Suppressor macrophage (primary cell): ENCODE results near the gene ALDH3A2.

Experiments used
- DNase-seq, 4 experiments: peaks; one replicate each; pipeline ENCODE4 v3.0.0-alpha.2; 2020 to 2022

ALDH3A2 gene

DNA sequence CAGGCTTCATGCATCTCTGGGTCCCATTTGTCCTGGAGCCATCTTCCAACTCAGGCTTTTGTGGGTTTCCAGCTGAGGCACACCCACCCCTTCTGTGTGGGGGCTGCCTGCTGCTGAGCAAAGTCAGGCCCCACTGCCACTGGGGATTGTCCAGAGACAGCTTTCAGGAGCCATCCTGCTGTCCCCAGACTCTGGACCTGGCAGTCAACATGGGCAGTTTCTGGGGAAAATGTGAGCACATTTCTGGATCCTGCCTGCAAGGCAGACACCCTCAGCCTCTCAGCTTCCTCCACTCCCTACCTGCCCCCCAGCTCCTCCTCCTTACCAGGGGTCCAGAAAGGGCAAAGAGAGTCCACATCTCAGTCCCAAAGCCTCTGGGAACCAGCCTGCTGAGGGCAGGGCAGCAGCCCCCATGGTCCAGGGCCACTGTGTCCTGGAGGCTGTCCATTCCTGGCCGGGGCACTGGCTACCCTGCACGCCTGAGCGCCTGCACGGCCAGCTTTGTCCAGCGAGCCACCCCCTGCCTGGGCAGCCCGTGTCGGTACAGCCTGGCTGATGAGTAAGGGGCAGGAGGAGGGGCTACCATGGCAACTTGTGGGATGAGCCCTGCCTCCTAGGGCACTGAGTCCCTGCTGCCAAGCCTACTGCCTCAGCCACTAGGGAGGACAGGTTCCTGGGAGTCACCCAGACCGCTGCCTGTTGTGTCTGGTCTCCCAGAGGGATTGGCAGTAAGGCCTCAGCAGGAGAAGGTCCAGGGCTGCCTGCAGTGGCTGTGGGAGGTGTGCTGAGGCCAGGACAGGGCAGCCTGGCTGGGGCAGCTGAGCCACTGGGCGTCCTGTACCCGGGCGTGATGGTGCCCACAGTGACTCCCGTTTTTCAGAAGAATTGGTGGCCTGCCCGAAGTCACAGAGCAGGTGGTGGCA lies 67.8 kb downstream of the ALDH3A2 start, which contains the start of gene SLC47A2:
Gene SLC47A2, minus strand, starts transcription at position 477 of the 923 bp plus-strand sequence. Its CDS starts 29 bp downstream, at position 448.
- no peak for DNase-seq

DNA sequence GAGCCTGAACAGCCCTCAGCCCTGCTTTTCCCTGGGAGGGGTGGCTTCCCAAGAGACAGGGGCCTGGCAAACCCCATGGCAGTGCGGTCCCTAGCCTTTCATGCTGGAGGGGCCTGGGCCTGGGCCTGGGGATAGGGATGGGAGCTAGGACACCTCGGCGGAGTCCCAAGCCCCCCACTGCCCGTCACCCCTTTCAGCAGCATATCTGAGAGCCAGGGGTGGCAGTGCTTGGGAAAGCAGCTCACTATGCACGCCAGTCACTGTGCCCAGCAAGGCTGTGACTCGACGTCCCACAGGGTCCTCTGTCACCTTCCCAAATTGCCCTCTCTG lies 68.4 kb downstream of the ALDH3A2 start:
- DNase-seq, result no peak

DNA sequence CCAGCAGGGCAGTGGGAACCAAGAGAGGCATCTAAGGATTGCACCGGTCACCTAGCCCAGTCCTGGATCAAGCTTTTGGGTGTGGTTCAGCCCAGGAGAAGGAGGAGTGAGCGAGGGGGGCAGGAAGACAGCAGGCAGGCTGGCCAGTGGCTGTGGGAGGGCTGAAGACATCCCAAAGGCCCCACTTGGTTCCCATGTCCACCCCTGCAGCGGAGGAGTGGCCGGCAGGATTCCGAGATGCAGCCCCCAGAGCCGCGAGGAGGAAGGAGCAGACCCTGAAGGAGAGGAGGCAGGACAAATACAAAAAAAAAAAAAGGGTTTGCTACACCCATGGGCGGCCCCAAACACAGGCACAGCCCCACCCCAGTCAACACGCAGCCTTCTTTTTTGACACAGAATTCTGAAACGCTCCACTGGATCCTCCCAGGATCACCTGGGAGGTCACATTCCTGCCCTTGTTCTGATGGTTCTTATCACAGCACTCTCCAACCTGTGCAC lies 68.9 kb downstream of the ALDH3A2 start:
- no peak for DNase-seq

DNA sequence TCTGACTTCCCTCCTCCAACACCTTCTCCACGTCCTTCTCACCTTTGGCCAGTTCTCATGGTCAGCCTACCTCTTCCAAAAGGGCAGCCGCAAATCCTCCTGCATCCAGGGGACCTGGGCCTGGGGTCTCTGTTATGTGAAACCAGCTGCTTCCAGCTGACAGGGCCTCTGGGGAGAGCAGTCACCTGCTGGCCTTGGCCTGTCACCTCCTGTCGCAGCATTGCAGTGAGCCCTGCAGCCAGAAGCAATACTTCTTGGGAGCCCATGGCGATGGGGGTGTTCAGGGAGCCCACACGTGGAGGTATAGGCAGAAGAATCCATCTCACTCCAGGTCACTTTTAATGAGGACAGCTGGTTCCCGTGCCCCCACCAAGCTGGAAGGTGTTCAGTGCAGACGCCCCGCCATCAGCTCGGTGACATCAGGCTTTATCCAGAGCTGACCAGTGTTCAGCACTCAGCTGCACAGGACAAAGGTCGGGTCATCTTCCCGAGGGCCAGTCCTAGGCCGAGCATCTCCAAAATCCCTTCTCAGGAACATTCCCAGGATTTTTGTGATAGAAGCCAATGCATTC lies 69.6 kb downstream of the ALDH3A2 start:
- DNase-seq, result no peak

DNA sequence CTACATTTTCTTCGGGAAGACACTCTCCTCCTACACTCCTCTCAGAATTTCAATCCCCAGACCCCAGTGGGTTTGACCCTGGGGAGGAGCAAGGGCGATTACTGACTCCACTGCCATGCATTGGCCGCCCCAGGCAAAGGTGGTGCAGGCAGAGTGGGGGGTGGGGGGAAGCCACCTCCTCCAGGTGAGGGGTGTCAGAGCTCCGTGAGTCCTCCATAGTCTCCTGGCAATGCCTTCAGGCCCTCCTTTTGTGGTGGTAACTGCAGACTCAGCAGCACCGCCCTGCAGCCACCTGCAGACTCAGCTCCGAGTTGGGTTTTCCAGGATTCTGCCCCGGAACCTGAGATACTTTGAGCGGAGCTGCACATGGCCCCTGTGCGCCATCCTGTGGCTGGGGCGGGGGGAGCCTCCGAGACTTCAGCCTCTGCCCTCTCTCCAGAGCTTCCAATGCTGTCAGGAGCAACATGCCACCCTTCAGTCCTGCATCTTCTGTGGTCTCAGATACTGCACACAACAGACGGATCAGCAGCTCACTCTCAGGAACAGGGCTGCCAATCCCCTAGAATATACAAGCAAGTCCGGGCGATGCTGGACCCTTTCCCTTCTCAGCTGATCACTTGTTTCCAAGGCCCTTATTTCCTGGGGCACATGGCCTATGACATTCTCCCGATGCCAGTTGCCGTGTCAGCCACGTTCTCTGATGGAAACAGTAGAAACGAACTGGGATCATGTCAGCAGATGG lies 70.2 kb downstream of the ALDH3A2 start:
- DNase-seq, result no peak

DNA sequence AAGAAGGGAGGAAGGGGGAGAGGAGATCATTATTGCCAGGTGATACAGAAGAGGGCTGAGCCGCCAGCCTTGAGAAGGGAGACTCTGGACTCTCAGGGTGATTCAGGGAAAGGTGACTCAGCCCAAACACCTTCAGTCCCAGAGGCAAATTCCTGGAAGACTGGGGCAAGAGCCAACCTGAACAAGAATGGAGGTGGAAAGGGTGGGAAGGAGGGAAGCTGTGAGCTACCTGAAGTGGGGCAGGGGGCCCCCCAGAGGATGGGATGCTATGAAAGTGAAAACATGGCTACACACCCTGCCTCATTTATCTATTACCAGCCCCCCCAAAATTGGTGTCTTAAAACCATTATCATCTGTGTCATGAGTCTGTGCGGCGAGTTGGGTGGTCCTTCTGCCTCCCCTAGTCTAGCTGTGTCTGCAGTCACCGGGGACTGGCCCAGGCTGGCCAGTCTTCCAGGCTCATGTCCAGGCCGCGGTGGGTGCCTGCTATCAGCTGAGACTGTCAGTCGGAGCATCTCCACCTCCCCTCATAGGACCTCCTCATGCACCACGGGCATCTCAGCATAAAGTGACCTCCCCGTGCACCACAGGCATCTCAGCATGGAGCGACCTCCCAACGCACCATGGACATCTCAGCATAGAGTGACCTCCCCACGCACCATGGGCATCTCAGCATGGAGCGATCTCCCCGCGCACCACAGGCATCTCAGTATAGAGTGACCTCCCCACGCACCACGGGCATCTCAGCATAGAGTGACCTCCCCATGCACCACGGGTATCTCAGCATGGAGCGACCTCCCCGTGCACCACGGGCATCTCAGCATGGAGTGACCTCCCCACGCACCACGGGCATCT lies 71.0 kb downstream of the ALDH3A2 start:
- DNase-seq, result no peak

DNA sequence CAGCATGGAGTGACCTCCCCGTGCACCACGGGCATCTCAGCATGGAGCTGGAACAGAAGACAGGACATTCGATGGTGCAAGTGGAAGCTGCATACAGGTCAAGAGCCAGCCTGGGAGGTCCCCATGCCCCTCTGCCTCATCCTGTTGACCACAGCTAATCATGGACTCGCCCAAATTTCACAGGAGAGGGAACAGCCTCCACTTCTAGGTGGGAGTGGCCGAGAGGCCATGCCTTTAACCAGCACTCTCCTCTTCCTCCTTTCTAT lies 71.6 kb downstream of the ALDH3A2 start:
- peak in 1 of 4 experiments; percentile 15 for DNase-seq

DNA sequence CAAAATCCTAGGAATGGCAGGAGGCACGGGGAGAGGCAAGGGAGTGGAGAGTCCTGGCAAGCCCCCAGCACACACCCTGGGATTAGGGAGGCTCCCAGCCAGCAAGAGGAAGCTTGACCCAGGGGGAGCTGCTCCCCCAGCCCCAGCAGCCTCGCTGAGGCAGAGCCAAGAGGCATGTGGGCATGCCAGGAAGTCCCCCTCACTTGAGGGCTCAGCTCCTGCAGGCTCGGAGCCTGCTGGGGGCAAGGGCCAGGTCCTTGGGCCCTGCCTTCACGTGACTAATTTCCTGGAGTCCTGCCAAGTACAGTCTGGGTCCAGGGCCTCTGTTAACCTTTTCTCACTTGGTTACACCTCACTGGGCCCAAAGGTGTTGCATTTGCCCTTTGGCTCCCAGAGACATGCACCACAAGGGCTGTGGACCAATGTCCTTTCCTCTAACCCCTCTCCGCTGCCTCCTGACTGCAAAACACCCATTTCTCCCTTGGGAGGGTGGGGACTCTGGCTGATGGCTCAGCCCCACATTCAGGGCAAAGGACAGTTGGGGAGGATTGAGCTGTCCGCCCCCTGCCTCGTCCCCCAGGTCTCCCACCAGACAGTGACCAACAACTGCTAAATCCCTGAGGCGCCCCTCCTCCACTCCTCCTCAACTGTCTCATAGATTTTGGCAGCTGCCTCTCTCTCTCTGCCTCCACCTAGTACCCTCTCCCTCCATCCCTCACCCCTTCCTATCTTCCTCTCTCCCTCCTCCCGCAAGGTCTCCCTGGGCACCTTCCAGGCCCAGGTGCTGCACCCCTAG lies 72.3 kb downstream of the ALDH3A2 start:
- peak in 1 of 4 experiments; percentile 11 for DNase-seq

DNA sequence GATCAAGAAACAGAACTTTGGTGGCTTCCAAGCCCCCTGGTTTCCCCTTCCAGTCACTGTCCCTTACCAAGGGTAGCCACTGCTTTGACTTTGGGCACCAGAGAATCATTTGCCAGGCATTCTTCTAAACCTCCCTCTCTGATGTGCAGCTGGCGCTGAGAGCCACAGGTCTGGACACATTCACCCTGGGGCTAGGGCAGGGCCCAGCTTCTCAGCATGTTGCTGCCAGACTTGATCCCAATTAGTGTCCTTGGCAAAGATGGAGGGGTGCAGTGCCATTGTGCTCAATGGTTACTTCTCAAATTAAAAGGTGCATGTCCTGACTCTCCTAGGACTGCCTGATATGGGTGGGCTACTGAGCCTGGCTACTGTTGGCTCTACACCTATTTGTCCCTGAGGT lies 75.4 kb downstream of the ALDH3A2 start:
- DNase-seq, result no peak

DNA sequence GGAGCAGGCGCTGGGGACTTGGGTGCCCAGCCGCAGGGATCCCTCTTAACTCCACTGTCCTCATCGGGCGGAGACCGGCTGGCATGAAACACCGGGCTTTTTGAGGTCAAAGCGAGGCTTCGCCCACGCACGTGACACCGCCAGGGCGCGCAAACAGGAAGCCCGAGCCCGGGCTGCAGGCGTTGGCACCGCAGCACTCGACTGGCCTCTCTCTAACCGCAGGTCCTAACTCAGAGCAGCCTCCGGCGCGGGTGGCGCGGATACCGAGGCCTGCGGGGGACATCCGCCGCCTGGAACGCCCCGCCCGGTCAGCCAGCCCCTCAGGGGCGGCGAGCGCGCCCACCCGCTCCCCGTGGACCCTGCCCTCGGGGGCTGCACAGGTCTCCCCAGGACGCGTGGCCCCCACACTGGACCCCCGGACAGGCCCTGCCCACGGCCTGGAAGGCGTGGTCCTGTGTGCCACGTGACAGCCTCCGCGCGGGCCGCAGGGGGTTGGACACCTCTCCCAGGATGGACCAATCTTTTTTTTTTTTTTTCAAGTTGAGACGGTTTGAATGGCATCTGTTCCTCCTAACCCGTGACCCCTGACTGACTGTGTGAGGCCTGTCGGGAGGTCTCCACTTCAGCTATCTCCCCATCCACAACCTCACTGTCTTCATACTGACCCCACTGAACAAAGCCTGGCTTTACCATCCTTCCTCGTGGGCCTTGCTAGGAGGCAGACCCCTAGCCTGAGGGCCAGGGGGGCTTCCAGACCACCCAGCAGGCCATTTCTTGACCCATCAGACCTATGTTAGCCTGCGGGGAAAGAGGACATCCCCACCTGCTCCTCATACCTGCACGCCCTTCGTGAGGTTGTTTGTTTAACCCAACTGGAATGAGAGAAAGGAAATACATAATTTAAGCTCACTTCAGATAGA lies 76.2 kb downstream of the ALDH3A2 start:
- DNase-seq, result peak; percentile 93 to 97 (median 97)

DNA sequence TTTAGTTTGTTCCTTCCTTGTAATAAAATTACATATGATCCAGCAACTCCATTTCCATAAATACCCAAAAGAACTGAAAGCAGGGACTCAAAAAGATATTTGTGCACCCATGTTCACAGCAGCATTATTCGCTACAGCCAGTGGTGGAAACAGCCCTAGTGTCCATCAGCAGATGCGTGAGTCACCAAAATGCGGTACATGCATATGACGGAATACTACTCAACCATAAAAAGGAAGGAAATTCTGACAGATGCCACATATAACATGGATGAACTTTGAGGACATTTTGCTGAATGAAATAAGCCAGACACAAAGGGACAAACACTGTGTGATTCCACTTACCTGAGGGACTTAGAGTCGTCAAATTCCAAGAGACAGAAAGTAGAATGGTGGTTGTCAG lies 76.9 kb downstream of the ALDH3A2 start:
- DNase-seq, result peak; percentile 81 to 92 (median 86)

DNA sequence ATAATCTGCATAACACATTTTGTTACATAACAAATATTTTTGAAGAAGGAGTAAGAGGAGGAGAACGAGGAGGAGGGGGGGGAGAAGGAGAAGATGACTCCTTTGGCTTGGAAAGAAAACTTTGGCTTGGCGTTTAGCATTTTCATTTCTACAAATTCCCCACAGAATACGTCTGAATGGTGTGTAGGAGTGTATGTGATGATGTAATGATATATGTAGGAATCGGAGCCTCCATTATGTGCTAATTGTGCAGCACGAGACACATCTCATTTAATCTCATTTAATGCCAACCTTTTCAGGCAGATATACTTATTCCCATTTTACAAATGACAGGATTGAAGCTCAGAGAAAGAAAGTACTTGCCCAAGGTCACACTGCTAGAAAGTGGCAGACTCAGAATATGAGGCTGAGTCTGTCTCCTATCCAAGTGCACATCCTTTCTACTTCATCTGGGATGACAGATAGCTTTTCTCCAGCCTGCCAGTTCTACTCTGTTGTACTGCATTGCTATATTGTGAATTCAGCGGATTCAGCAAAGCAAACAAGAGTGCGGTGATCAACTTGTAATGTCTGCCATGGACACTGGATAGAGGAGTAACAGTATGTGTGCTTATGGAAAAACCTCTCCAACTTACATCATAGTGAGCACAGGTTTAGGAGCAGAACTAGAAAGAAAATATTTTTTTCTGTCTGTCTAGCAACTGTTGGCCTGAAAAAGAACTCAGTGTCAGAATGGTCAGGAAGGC lies 78.3 kb downstream of the ALDH3A2 start:
- DNase-seq, result peak in 3 of 4 experiments; percentile 11 to 44 (median 38)
